K562 (cell line): ENCODE data around the gene ESPL1. TPM values are rescaled to one million over a fixed set of nuclear protein-coding genes. Genes with fewer than 3 reads are reported as not detected.

Experiments
- ESRRB ChIP-seq: fragments of 250-450 bp; sonication (Bioruptor Pico); IDR thresholded peaks from 2 replicates; pipeline ENCODE4 v1.5.0; 2020; ENCODE audit warnings: mild to moderate bottlenecking, moderate library complexity, borderline replicate concordance
- GABPA ChIP-seq: fragments of 200-800 bp; sonication (Bioruptor generic); conservative IDR thresholded peaks from 2 replicates; pipeline ENCODE4 v1.6.1; 2016; ENCODE audit warnings: low read depth, missing genetic modification characterization, missing compliant biosample characterization
- POU5F1 ChIP-seq: fragments of 150-350 bp; IDR thresholded peaks from 2 replicates; pipeline ENCODE4 v1.6.1; 2014; ENCODE audit warnings: borderline replicate concordance, low read length, low read depth, mild to moderate bottlenecking; ENCODE audit not compliant: partially characterized antibody
- SNIP1 ChIP-seq: fragments of 450-650 bp; IDR thresholded peaks from 2 replicates; pipeline ENCODE4 v1.7.1; 2017; ENCODE audit warnings: low read depth, mild to moderate bottlenecking
- ZFP1 ChIP-seq: fragments of 450-650 bp; formaldehyde crosslinking; IDR thresholded peaks from 2 replicates; pipeline ENCODE4 v1.4.0; 2020; ENCODE audit warnings: mild to moderate bottlenecking, mixed read lengths
- ZNF121 ChIP-seq: sonication (generic); formaldehyde crosslinking; conservative IDR thresholded peaks from 2 replicates; pipeline ENCODE4 v1.8.0; 2022; ENCODE audit warnings: missing genetic modification reagents
- ZNF133 ChIP-seq: fragments of 250-450 bp; sonication (Bioruptor Pico); IDR thresholded peaks from 2 replicates; pipeline ENCODE4 v1.4.0; 2020; ENCODE audit warnings: mild to moderate bottlenecking
- ZNF354B ChIP-seq: fragments of 250-450 bp; sonication (Bioruptor Pico); IDR thresholded peaks from 2 replicates; pipeline ENCODE4 v1.4.0; 2020
- ZNF384 ChIP-seq: IDR thresholded peaks from 2 replicates; pipeline ENCODE4 v1.6.1; 2012; ENCODE audit warnings: low read depth, low read length, improper control_type of control experiment
- polyA plus RNA-seq, 8 experiments: library from polyadenylated mRNA; depleted of rRNA in 4 of 8; stranded (reverse) in 5 of 8; unstranded in 3 of 8; fragments of >200 nt; fragmentation: Nextera tagmentation in 2 of 8; fragmentation: Illumina TruSeq in 1 of 8; extraction: Ambion mirVana in 2 of 8; extraction: Trizol in 1 of 8; gene quantifications; 2 replicates each; pipeline versions ENCODE4 v1.2.1 to v1.2.3, GENCODE V29; 2011 to 2014; ENCODE audit warnings: inconsistent platforms in 1 of 8, missing spikeins in 1 of 8
- total RNA-seq, 7 experiments: library from RNA; depleted of rRNA in 6 of 7; stranded (reverse); fragments of >200 nt in 6 of 7; fragmentation: Illumina TruSeq in 2 of 7; extraction: Trizol in 2 of 7; gene quantifications; 2 replicates each; pipeline versions ENCODE4 v1.2.1 to v1.2.3, GENCODE V29; 2011 to 2021; ENCODE audit warnings: low replicate concordance in 1 of 7
- TF ChIP-seq, protein P1 (sequence below): fragments of 250-450 bp; sonication (Bioruptor Pico); IDR thresholded peaks from 2 replicates; pipeline ENCODE4 v1.9.0; 2021; ENCODE audit warnings: mild to moderate bottlenecking, inconsistent platforms
- TF ChIP-seq, protein P2 (sequence below): fragments of 250-450 bp; sonication (Bioruptor Pico); IDR thresholded peaks from 2 replicates; pipeline ENCODE4 v1.5.0; 2021; ENCODE audit warnings: mild to moderate bottlenecking, moderate library complexity
- TF ChIP-seq, protein P3 (sequence below): fragments of 250-450 bp; sonication (Bioruptor Pico); IDR thresholded peaks from 2 replicates; pipeline ENCODE4 v1.5.0; 2021; ENCODE audit warnings: mild to moderate bottlenecking, borderline replicate concordance
- TF ChIP-seq, protein P4 (sequence below): IDR thresholded peaks from 2 replicates; pipeline ENCODE4 v1.6.1; 2016; ENCODE audit warnings: missing genetic modification characterization, missing compliant biosample characterization
- TF ChIP-seq, protein P5 (sequence below): IDR thresholded peaks from 2 replicates; pipeline ENCODE4 v1.6.1; 2014; ENCODE audit warnings: antibody characterized with exemption
- TF ChIP-seq, protein P6 (sequence below): fragments of 250-450 bp; sonication (Bioruptor Pico); IDR thresholded peaks from 2 replicates; pipeline ENCODE4 v1.5.0; 2022; ENCODE audit warnings: mild to moderate bottlenecking

ESPL1 gene
- total and polyA plus RNA-seq, 9 of the 15 experiments (the other 6 are each of a cell fraction or from before 2014, with no cell fraction given) = 1.2 to 55.0 (median 18.7) TPM

DNA sequence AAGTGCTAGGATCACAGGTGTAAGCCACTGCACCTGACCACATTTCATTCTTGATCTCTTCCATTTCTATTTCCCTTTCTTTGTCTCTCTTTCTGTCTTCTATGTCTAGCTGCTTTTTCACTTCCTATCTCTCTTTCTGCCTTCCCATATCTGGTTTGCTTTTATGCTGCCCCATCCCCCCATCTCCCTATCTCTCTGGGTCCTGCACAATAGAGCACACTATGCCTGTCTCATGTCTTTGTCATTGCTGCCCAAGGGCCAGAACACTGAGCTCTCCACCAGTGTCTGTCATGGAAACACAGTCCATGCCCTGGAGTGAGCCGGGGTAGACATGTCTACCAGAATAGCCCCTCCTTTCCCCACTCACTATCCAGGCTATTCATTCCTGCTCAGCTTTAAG is 23.8 kb upstream of the ESPL1 start (continued):
- TF ChIP-seq, protein P1, sequence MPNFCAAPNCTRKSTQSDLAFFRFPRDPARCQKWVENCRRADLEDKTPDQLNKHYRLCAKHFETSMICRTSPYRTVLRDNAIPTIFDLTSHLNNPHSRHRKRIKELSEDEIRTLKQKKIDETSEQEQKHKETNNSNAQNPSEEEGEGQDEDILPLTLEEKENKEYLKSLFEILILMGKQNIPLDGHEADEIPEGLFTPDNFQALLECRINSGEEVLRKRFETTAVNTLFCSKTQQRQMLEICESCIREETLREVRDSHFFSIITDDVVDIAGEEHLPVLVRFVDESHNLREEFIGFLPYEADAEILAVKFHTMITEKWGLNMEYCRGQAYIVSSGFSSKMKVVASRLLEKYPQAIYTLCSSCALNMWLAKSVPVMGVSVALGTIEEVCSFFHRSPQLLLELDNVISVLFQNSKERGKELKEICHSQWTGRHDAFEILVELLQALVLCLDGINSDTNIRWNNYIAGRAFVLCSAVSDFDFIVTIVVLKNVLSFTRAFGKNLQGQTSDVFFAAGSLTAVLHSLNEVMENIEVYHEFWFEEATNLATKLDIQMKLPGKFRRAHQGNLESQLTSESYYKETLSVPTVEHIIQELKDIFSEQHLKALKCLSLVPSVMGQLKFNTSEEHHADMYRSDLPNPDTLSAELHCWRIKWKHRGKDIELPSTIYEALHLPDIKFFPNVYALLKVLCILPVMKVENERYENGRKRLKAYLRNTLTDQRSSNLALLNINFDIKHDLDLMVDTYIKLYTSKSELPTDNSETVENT (CRISPR knock-in tag) = no peak
- TF ChIP-seq, protein P2, sequence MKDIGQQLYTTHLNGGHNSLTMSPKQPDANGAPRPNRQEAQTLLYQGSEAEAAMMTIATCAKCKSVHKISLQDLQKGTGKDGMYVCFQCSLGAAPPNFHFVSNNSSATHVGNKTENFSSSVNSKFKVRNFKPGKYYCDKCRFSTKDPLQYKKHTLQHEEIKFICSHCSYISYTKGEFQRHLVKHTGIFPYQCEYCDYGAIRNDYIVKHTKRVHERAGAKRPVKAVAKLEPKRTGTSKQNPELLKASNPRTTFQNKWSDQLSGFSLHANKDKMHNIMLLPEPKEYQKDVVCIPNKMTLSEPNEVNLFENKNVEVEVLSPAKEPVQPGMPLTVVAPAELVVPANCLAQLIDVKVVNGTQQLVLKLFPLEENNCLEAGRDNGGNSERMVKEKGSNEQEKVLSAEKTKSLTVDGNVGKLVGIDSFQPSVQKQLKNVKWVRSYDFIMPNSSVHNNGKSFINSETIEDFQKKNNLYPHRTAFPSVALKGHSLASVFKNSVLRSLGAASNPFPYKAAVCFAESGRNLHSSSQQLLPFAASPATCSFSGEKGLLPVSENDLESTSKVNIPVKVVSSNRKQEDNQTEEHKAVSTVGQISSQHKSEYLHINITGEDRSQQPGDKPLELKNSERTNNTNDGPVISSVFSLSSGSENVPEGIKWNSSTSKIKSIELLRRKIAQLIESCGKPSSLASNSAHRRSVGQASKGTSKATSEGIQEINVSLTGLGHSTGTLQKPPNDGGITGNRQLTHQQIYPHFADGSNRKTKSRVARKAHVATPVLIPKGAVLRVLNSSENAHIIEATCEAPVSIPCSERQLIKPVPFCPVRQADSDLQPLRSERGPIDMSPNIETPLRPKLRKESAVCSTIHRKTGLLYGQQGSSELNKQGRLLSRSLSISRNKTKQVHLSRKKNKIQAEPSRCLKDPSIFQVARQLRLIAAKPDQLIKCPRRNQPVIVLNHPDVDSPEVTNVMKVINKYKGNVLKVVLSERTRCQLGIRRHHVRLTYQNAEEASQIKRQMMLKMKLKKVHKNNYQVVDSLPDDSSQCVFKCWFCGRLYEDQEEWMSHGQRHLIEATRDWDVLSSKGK (CRISPR knock-in tag) = no peak
- TF ChIP-seq, protein P3, sequence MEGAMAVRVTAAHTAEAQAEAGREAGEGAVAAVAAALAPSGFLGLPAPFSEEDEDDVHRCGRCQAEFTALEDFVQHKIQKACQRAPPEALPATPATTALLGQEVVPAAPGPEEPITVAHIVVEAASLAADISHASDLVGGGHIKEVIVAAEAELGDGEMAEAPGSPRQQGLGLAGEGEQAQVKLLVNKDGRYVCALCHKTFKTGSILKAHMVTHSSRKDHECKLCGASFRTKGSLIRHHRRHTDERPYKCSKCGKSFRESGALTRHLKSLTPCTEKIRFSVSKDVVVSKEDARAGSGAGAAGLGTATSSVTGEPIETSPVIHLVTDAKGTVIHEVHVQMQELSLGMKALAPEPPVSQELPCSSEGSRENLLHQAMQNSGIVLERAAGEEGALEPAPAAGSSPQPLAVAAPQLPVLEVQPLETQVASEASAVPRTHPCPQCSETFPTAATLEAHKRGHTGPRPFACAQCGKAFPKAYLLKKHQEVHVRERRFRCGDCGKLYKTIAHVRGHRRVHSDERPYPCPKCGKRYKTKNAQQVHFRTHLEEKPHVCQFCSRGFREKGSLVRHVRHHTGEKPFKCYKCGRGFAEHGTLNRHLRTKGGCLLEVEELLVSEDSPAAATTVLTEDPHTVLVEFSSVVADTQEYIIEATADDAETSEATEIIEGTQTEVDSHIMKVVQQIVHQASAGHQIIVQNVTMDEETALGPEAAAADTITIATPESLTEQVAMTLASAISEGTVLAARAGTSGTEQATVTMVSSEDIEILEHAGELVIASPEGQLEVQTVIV = no peak
- TF ChIP-seq ZNF354B (CRISPR knock-in tag) (no peak), SNIP1 (no peak), POU5F1 (no peak), ZNF121 (CRISPR knock-in tag) (no peak), GABPA (tag) (no peak), ZFP1 (CRISPR knock-in tag) (no peak), ESRRB (CRISPR knock-in tag) (no peak), ZNF133 (no peak), ZNF384 (no peak)
- TF ChIP-seq, protein P4, sequence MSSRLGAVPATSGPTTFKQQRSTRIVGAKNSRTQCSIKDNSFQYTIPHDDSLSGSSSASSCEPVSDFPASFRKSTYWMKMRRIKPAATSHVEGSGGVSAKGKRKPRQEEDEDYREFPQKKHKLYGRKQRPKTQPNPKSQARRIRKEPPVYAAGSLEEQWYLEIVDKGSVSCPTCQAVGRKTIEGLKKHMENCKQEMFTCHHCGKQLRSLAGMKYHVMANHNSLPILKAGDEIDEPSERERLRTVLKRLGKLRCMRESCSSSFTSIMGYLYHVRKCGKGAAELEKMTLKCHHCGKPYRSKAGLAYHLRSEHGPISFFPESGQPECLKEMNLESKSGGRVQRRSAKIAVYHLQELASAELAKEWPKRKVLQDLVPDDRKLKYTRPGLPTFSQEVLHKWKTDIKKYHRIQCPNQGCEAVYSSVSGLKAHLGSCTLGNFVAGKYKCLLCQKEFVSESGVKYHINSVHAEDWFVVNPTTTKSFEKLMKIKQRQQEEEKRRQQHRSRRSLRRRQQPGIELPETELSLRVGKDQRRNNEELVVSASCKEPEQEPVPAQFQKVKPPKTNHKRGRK (tag) = no peak
- TF ChIP-seq, protein P5, sequence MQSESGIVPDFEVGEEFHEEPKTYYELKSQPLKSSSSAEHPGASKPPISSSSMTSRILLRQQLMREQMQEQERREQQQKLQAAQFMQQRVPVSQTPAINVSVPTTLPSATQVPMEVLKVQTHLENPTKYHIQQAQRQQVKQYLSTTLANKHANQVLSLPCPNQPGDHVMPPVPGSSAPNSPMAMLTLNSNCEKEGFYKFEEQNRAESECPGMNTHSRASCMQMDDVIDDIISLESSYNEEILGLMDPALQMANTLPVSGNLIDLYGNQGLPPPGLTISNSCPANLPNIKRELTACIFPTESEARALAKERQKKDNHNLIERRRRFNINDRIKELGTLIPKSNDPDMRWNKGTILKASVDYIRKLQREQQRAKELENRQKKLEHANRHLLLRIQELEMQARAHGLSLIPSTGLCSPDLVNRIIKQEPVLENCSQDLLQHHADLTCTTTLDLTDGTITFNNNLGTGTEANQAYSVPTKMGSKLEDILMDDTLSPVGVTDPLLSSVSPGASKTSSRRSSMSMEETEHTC = no peak
- TF ChIP-seq, protein P6, sequence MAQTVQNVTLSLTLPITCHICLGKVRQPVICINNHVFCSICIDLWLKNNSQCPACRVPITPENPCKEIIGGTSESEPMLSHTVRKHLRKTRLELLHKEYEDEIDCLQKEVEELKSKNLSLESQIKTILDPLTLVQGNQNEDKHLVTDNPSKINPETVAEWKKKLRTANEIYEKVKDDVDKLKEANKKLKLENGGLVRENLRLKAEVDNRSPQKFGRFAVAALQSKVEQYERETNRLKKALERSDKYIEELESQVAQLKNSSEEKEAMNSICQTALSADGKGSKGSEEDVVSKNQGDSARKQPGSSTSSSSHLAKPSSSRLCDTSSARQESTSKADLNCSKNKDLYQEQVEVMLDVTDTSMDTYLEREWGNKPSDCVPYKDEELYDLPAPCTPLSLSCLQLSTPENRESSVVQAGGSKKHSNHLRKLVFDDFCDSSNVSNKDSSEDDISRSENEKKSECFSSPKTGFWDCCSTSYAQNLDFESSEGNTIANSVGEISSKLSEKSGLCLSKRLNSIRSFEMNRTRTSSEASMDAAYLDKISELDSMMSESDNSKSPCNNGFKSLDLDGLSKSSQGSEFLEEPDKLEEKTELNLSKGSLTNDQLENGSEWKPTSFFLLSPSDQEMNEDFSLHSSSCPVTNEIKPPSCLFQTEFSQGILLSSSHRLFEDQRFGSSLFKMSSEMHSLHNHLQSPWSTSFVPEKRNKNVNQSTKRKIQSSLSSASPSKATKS (CRISPR knock-in tag) = no peak
